Stimulated activated CD4-positive, alpha-beta T cell treated with anti-CD3 and anti-CD28 coated beads, Interleukin-1b, Interleukin-23, amount 100 ng/mL, for 1 hour (primary cell): ENCODE results near the gene LIPC.
"Not testable (repeated sequence)": the region's sequence is repeated elsewhere in the genome, so short reads cannot be mapped to it uniquely, and the experiment has no call there.

Source experiments
- DNase-seq, 2 donors: peaks; one replicate each; pipeline ENCODE4 v3.0.0-alpha.2; 2020; ENCODE audit warnings: low read depth in 2 of 2

LIPC gene

GRCh38 chr15:58584789-58585461 is 153.1 kb downstream of the LIPC start:
- DNase-seq = no peak

- DNase-seq = no peak
These were observed 154.1 kb downstream of the LIPC start for GRCh38 chr15:58585693-58586443.

- no peak for DNase-seq
These were observed 155.7 kb downstream of the LIPC start for GRCh38 chr15:58587486-58587885.

- no peak for DNase-seq
These were observed 156.3 kb downstream of the LIPC start for GRCh38 chr15:58588096-58588495.

GRCh38 chr15:58589047-58589446 is 157.3 kb downstream of the LIPC start:
- DNase-seq = no peak

GRCh38 chr15:58590236-58590635 is 158.4 kb downstream of the LIPC start:
- no peak for DNase-seq

GRCh38 chr15:58590926-58591325 is 159.1 kb downstream of the LIPC start:
- DNase-seq = no peak

- no peak for DNase-seq
These were observed 162.1 kb downstream of the LIPC start for GRCh38 chr15:58593870-58594269.

- DNase-seq = no peak
These were observed 163.1 kb downstream of the LIPC start for GRCh38 chr15:58594898-58595297.

- DNase-seq = no peak
These were observed 163.9 kb downstream of the LIPC start for GRCh38 chr15:58595516-58596263.

GRCh38 chr15:58597943-58598828 is 166.4 kb downstream of the LIPC start:
- no peak for DNase-seq

GRCh38 chr15:58598829-58599210 is 167.0 kb downstream of the LIPC start:
- no peak for DNase-seq

- DNase-seq = no peak
These were observed 171.0 kb downstream of the LIPC start for GRCh38 chr15:58602823-58603222.

- DNase-seq = not testable (repeated sequence)
These were observed 172.1 kb downstream of the LIPC start for GRCh38 chr15:58603927-58604326.

- DNase-seq = no peak
These were observed 172.7 kb downstream of the LIPC start for GRCh38 chr15:58604455-58604923.

- DNase-seq = no peak
These were observed 174.2 kb downstream of the LIPC start for GRCh38 chr15:58605931-58606530.

GRCh38 chr15:58606577-58607080 is 174.8 kb downstream of the LIPC start:
- no peak for DNase-seq

- no peak for DNase-seq
These were observed 176.4 kb downstream of the LIPC start for GRCh38 chr15:58608129-58608590.

- no peak for DNase-seq
These were observed 176.9 kb downstream of the LIPC start for GRCh38 chr15:58608711-58609110.

- no peak for DNase-seq
These were observed 180.2 kb downstream of the LIPC start for GRCh38 chr15:58611731-58612676.
